Endothelial cell (in vitro differentiated cells): ENCODE measurements around the gene ACAD11. TPM values are rescaled to one million over a fixed set of nuclear protein-coding genes. Genes with fewer than 3 reads are reported as not detected.

Experiments used
- DNase-seq: peaks from one replicate; pipeline ENCODE4 v3.0.0; 2021; ENCODE audit warnings: low spot score
- H3K27ac Mint-ChIP-seq: one replicate; pipeline ENCODE4 v1.8.0; 2021; ENCODE audit warnings: mixed read lengths, inconsistent platforms; ENCODE audit not compliant: unreplicated experiment
- H3K27me3 Mint-ChIP-seq: one replicate; pipeline ENCODE4 v1.8.0; 2021; ENCODE audit warnings: mild to moderate bottlenecking, moderate library complexity, mixed read lengths, inconsistent platforms; ENCODE audit not compliant: unreplicated experiment
- H3K36me3 Mint-ChIP-seq: one replicate; pipeline ENCODE4 v1.8.0; 2021; ENCODE audit warnings: mild to moderate bottlenecking, low read depth, mixed read lengths, inconsistent platforms; ENCODE audit not compliant: unreplicated experiment
- H3K4me1 Mint-ChIP-seq: one replicate; pipeline ENCODE4 v1.8.0; 2021; ENCODE audit warnings: mild to moderate bottlenecking, mixed read lengths, inconsistent platforms; ENCODE audit not compliant: unreplicated experiment
- H3K4me3 Mint-ChIP-seq: one replicate; pipeline ENCODE4 v1.8.0; 2021; ENCODE audit warnings: mild to moderate bottlenecking, mixed read lengths, inconsistent platforms; ENCODE audit not compliant: unreplicated experiment
- H3K9me3 Mint-ChIP-seq: one replicate; pipeline ENCODE4 v1.8.0; 2021; ENCODE audit warnings: mixed read lengths, inconsistent platforms; ENCODE audit not compliant: unreplicated experiment
- CTCF ChIP-seq: fragments of 200-600 bp; sonication (generic); IDR thresholded peaks from one replicate; pipeline ENCODE4 v1.5.0; 2021; ENCODE audit warnings: antibody characterized with exemption; ENCODE audit not compliant: unreplicated experiment
- total RNA-seq: library from RNA; stranded (reverse); fragmentation: NEBNext Ultra II Directional; extraction: Animal tissue kit (Norgen Biotek cat#: 25700); gene quantifications from one replicate; pipeline ENCODE4 v1.2.1, GENCODE V29; 2021; ENCODE audit not compliant: unreplicated experiment

The ACAD11 gene
- total RNA-seq, 1 donor from 2014 or later: 20.0 TPM

DNA sequence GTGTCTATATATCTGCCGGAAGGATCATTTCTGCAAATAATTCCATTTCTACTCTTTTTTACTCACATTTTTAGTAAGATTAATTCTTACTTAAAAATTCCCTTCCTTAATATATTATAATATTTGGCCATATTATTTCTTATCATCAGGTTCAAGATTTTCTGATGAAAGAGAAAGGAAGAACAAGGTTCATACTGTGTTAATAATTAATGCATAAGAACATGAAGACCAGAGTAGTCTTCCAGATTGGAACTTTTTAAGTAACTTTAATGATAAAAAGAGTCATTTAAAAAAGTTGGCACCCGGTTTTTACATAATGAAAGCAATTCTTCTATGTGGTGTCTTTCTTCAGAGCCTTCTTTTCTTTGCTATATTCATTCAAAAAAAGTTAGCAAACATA lies 61.9 kb downstream of the ACAD11 start:
- Mint-ChIP-seq H3K4me1 (peaks cover 5% of the 10 kb centered on the region), H3K36me3 (peaks cover 5% of the 10 kb centered on the region), H3K4me3 (no peak overlapping the region), H3K9me3 (no peaks in the 10 kb centered on the region), H3K27ac (no peak overlapping the region), H3K27me3 (no peaks in the 10 kb centered on the region)
- DNase-seq: no peak
- TF ChIP-seq CTCF: no peak

DNA sequence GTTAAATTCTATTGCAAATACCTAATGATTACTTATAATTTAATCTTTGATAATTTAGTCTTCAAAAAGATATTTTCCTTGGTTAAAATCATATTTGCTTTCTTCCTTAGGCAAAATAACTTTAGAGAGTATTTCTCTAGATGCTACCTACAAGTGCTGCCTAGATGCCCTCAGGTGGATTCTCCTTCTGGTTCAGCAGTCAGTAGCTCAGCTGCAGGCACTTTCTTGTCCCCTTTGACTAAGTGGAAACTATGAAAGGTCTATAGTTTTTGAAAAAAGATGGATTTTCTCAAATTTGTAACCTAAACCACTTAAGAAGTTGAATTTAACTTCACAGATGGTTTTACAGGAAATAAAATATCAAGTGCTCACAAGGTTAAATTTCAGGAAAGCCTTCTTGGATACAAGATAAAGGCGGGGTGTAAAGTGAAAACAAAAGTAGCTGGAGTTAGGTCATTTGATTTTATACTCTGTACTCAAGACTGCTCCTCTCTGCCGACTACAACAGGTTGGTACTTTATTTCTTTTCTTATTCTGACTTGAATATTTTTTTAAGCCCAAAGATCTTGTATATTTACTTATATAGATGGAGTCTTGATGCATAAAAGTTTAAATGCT lies 62.7 kb downstream of the ACAD11 start, which contains the start of gene ACKR4:
Gene ACKR4 (plus strand): TSS at position 455 of the 618 bp plus-strand sequence. CDS start 3,128 bp downstream, outside the sequence.
- Mint-ChIP-seq H3K27ac (no peak within 1 kb of the TSS), H3K4me1 (peaks cover 5% of the 10 kb centered on the region), H3K9me3 (no peaks in the 10 kb centered on the region), H3K27me3 (no peaks in the 10 kb centered on the region), H3K4me3 (no peak within 1 kb of the TSS), H3K36me3 (peaks cover 5% of the 10 kb centered on the region)
- no peak for TF ChIP-seq CTCF
- no peak for DNase-seq

GRCh38 chr3:132596326-132596725 lies 63.3 kb downstream of the ACAD11 start:
- Mint-ChIP-seq H3K9me3 (no peaks in the 10 kb centered on the region), H3K4me1 (peaks cover 5% of the 10 kb centered on the region), H3K36me3 (peaks cover 5% of the 10 kb centered on the region), H3K4me3 (no peak overlapping the region), H3K27ac (no peak overlapping the region), H3K27me3 (no peaks in the 10 kb centered on the region)
- DNase-seq: no peak
- no peak for TF ChIP-seq CTCF

DNA sequence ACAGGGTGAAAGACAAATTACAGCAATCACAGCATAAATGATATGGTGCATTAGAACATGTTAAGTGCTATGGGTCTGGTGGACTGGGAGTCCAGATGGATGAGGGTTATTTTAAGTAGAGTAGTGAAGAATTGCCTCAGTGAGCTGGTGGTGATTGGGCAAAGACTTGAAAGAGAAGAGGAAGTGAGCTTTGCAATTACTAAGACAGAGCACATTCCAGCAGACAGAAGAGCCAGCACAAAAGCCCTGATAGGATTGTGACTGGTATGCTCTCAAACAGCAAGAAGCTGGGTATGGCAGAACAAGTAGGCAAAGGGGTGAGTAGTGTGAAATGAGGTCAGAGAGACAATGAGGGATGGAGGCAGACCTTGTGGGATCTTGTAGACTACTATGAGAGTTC lies 64.6 kb downstream of the ACAD11 start:
- H3K9me3 Mint-ChIP-seq: no peaks in the 10 kb centered on the region
- H3K36me3 Mint-ChIP-seq: peaks cover 14% of the 10 kb centered on the region
- no peaks in the 10 kb centered on the region for H3K27me3 Mint-ChIP-seq
- DNase-seq: no peak
- TF ChIP-seq CTCF: no peak
- peaks cover 5% of the 10 kb centered on the region for H3K4me1 Mint-ChIP-seq
- H3K4me3 Mint-ChIP-seq: no peak overlapping the region
- H3K27ac Mint-ChIP-seq: no peak overlapping the region

- Mint-ChIP-seq H3K4me1 (peaks cover 5% of the 10 kb centered on the region), H3K4me3 (no peak overlapping the region), H3K27ac (no peak overlapping the region), H3K9me3 (no peaks in the 10 kb centered on the region), H3K27me3 (no peaks in the 10 kb centered on the region), H3K36me3 (peaks cover 14% of the 10 kb centered on the region)
- no peak for TF ChIP-seq CTCF
- DNase-seq: no peak
These were observed 65.1 kb downstream of the ACAD11 start for GRCh38 chr3:132594498-132594897.
